Neural cell (in vitro differentiated cells): ENCODE data around the gene ANKS1B.

Experiments
- CTCF ChIP-seq: fragments of 450-650 bp; IDR thresholded peaks from 2 replicates; pipeline ENCODE4 v1.5.1; 2014; ENCODE audit warnings: antibody characterized with exemption, mild to moderate bottlenecking, moderate library complexity; ENCODE audit not compliant: poor library complexity, severe bottlenecking
- EZH2 ChIP-seq: fragments of 200-600, 300-800 bp; shearing (Covaris generic), sonication (generic); IDR thresholded peaks from 2 replicates; pipeline ENCODE4 v1.6.1; 2014; ENCODE audit warnings: antibody characterized with exemption, low read length, borderline replicate concordance, mild to moderate bottlenecking; ENCODE audit not compliant: insufficient read depth, poor library complexity, severe bottlenecking

- TF ChIP-seq CTCF (no peak), EZH2 (no peak)
Observed at GRCh38 chr12:99758997-99759396, 225.7 kb downstream of the ANKS1B start.
